HG03103 (cell line): ENCODE data around the gene RNF141.

ENCODE experiments used
- ATAC-seq: cut with Tn5 transposase; IDR thresholded peaks from one replicate; pipeline ENCODE4 v1.9.1; 2021; ENCODE audit warnings: low read depth; ENCODE audit not compliant: unreplicated experiment

The RNF141 gene

GRCh38 chr11:10526974-10527918 lies 13.7 kb downstream of the RNF141 start:
- ATAC-seq = peak; percentile 60

GRCh38 chr11:10524471-10524870 lies 16.5 kb downstream of the RNF141 start:
- ATAC-seq = no peak

- no peak for ATAC-seq
Measured at GRCh38 chr11:10522921-10523320, 18.1 kb downstream of the RNF141 start.

DNA sequence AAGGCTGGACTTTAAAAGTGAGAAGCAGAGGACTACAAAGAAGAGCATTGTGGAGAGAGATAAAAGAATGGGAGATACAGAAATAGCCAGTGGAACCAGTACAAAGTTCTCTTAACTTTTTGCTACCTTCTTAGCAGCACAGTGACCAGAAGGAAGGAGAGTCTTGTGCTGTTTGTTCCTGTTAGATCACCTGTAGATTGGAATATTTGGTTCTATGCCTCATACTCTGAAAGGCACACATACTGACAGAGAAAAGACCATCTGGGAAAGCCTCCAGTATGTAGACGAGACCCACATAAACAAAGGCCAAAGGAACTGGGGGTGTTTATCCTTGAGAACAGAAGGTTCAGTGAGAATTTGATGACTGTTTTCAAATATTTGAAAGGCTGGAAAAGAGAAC lies 18.7 kb downstream of the RNF141 start:
- no peak for ATAC-seq

DNA sequence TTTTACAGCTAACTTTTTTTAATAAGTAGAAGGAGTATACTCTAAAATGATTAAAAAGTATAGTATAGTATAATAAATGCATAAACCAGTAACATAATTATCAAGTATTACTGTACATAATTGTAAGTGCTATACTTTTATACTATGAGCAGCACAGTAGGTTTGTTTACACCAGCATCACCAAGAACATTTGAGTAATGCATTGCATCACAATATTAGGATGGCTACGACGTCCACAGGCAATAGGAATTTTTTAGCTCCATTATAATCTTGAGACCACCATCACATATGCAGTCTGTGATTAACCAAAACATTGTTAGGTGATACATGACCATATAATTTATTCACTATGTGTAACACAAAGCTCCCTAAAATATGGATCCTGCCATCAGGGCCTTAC lies 20.4 kb downstream of the RNF141 start:
- no peak for ATAC-seq

GRCh38 chr11:10519630-10520029 lies 21.4 kb downstream of the RNF141 start:
- no peak for ATAC-seq

- no peak for ATAC-seq
Measured at GRCh38 chr11:10518891-10519290, 22.1 kb downstream of the RNF141 start.

DNA sequence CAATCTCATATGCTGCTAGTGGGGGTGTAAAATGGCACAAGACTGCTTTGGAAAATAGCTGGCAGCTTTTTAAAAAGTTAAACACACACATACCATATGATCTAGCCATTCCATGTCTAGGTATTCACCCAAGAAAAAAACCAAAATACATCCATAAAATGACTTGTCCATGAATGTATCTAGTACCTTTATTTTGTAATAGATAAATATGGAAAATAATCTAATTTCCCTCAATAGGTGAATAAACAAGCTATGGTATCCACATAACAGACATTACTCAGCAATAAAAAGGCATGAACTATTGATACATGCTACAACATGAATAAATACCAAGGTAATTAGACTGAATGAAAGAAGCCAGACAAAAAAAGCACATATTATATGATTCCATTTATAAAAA lies 22.9 kb downstream of the RNF141 start:
- ATAC-seq = no peak

GRCh38 chr11:10515418-10515817 lies 25.6 kb downstream of the RNF141 start:
- ATAC-seq = no peak

DNA sequence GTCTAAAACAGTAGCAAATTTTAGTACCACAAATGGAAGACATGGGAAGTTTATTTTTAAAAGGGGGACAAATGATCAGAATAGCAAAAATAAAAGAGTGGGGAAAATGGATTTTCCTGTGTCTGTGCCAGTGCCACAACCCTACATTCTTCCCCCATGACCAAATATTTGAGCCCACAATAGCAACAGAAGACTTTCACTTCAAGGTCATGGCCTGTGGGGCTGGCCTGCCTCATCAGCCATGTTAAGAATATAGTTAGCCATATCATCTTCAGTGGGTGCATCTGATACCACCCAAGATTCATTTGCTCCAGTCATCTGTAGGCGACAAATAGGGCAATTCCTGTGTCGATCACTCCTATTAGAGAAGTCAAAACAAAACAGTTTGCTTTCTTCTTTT lies 26.3 kb downstream of the RNF141 start:
- no peak for ATAC-seq

DNA sequence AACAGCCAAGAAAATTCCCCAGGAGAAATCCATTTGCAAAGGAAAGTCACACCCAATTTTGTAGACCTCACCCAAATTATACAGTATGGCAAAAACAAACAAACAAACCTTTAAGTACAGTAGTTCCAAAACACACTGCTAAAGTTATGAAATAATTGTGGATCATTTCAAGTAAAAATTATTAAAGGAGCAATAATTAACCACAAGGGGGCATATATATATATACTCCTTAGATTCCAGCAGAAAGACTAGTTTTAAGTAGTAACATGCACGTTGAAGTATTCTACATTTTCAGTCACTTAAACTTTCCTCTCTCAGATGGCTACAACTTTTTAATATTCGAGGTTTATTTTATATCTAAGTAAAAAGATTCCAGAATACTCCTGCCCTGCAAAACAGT lies 26.8 kb downstream of the RNF141 start:
- no peak for ATAC-seq

GRCh38 chr11:10511181-10511621 lies 29.8 kb downstream of the RNF141 start:
- ATAC-seq = no peak

- ATAC-seq = no peak
Measured at GRCh38 chr11:10506008-10506370, 35.0 kb downstream of the RNF141 start.

- no peak for ATAC-seq
Measured at GRCh38 chr11:10505278-10506007, 35.5 kb downstream of the RNF141 start.

GRCh38 chr11:10504490-10504889 lies 36.5 kb downstream of the RNF141 start:
- ATAC-seq = no peak

GRCh38 chr11:10503777-10504480 lies 37.1 kb downstream of the RNF141 start:
- ATAC-seq = no peak

DNA sequence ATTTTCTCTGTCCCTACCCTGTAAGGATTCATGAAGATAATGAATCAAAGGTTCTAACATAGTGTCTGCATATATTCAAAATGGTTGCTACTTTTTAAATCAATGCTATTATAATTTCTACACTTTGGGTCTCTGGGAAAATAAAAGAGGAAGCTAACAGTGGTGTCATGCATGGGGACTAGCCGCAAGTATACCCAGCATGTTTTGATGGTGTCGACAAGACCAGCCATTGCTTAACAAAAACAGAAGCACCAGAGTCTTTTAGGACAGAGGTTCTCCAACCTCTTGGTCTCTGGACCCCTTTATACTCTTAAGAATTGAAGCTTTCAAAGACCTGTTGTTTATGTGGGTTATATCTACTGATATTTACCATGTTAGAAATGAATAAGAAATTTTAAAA lies 37.8 kb downstream of the RNF141 start:
- ATAC-seq = no peak

GRCh38 chr11:10502770-10503169 lies 38.2 kb downstream of the RNF141 start:
- ATAC-seq = no peak

DNA sequence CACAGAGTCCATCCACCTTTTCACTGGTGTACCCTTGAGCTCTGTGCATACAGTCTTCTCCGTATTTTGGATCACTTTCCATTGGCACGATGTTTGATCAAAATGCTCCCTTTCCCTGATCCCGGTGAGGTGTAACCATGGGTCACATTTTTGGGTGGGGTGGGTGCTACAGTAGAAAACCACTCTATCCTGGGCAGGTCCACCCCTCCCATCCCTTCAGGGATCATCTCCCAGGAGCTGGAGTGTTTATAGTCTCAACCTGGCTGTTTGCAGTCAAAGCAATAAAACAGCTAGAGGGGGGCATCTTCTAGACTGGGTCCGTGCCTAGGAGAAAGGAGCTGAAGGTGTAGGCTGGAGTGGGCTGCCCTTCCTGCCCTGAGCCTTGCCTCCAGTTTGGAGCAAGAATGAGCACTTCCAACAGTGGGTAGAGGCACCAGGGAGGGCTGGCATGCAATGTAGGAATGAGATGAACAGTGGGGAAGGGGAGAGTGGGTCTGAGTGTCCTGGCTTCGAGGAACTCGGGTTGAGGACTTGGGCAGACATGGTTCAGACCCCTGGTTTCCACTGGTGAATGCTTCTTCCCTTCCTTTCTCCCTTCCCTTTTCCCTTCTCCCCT lies 38.8 kb downstream of the RNF141 start:
- ATAC-seq = no peak

- no peak for ATAC-seq
Measured at GRCh38 chr11:10500757-10501684, 40.0 kb downstream of the RNF141 start.
